ENCODE data around the gene CDHR1.

DNA sequence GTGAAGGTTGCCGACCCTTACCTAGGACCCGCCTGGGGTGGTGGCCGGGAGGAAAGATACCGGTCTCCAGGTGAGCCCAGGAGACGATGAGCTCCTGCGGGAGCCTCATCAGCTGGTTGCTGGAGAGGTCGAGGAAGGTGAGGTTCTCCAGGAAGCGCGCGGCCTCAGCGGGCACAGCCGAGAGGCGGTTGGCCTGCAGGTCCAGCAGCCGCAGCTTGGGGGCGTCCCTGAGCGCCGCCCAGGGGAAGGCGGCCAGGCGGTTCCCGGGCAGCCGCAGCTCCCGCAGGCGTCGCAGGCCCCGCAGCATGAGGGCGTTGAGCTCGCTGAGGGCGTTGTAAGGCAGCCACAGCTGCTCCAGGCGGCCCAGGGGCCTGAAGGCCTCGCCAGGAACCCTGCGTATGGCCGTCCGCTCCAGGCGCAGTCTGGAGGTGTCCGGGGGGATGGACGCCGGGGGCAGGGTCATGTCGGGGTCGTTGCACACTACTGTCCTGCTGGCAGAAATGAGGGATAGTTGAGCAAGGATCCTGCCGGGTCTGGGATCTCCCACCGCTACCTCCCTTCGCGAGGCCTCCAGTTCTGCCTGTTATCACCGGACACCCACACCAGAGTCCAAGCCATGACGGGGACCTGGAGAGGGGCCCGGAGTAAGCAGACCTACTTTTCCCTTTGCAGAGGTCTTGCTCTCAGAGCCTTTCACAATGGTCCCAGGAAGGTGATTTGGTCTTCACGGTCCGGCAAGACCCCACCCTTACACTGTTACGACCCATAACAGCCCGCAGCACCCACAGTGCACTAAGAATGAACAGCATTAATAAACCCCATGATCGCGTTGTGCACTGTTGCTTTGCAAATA is 43.1 kb downstream of the CDHR1 start:
- TF ChIP-seq POLR2AphosphoS5 (IDR thresholded peaks at IDR 0.05) = no peak
- TF ChIP-seq RAD21 (conservative IDR thresholded peaks at IDR 0.05) = no peak
- TF ChIP-seq, protein P1, sequence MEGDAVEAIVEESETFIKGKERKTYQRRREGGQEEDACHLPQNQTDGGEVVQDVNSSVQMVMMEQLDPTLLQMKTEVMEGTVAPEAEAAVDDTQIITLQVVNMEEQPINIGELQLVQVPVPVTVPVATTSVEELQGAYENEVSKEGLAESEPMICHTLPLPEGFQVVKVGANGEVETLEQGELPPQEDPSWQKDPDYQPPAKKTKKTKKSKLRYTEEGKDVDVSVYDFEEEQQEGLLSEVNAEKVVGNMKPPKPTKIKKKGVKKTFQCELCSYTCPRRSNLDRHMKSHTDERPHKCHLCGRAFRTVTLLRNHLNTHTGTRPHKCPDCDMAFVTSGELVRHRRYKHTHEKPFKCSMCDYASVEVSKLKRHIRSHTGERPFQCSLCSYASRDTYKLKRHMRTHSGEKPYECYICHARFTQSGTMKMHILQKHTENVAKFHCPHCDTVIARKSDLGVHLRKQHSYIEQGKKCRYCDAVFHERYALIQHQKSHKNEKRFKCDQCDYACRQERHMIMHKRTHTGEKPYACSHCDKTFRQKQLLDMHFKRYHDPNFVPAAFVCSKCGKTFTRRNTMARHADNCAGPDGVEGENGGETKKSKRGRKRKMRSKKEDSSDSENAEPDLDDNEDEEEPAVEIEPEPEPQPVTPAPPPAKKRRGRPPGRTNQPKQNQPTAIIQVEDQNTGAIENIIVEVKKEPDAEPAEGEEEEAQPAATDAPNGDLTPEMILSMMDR (IDR thresholded peaks at IDR 0.05; ENCODE audit: poor library complexity, severe bottlenecking) = no peak
- TF ChIP-seq MXI1 (conservative IDR thresholded peaks at IDR 0.05; ENCODE audit: poor library complexity, severe bottlenecking) = no peak
